Measurements from ENCODE around the gene HPS1.
"Not testable (repeated sequence)": the region's sequence is repeated elsewhere in the genome, so short reads cannot be mapped to it uniquely, and the experiment has no call there.

HPS1 gene

DNA sequence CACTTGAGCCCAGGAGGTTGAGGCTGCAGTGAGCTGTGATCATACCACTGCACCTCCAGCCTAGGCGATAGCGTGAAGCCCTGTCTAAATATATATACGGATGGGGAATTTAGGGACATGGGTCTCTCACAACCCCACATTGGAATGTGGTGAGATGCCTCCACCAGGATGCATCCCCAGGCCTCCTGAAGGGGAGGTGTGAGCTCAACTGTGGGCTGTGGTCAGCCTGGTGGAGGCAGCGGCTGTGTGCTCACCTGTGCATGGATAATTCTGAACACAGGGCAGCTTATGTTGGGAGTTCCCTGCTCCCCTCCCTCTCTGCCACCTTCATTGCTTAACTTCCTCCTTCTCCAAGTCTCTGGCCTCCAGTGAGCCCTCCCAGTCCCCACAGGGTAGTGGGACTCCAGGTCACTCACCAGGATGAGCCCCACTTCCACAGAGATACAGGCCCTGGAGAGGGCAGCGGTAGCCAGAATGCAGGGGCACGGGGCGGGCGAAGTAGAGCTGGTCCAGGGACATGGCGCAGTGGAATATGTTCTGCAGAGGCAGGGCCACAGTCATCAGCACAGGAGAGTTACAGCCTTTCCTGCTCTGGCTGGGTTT lies 62.1 kb downstream of the HPS1 start:
- DNase-seq = no peak

DNA sequence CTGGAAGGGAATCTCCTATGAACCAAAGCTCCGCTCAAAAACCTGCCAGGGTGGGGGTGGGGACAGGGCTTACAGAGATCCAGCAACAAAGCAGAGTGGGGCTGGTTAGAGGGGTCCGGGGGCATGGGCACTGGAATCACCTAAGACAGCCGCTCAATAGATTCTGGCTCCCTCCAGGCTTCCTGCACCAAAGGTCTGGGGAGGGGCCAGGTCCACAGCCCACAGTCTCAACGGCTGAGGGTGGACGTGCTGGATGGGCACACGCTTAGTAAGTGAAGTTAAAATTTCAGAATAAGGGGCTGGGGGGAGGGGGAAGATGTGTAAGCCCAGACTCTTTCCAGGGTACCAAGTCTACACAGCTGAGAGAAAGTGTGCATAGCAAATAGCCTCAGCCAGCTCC lies 62.9 kb downstream of the HPS1 start:
- DNase-seq = no peak

DNA sequence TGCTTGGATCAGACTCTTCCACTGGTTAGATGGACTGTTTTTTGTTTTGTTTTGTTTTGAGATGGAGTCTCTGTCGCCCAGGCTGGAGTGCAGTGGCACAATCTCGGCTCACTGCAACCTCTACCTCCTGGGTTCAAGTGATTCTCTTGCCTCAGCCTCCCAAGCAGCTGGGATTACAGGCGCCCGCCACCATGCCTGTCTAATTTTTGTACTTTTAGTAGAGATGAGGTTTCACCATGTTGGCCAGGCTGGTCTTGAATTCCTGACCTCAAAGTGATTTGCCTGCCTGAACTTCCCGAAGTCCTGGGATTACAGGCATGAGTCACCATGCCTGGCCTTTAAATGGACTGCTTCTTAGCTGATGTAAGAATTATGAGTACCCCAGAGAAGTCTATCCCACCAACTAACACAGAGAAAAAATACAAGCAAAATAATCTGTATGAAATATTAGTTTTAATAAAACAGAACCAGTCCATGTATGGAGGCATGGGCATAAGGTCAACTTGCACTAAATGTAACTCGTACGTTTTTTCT lies 63.5 kb downstream of the HPS1 start:
- DNase-seq = not testable (repeated sequence)

DNA sequence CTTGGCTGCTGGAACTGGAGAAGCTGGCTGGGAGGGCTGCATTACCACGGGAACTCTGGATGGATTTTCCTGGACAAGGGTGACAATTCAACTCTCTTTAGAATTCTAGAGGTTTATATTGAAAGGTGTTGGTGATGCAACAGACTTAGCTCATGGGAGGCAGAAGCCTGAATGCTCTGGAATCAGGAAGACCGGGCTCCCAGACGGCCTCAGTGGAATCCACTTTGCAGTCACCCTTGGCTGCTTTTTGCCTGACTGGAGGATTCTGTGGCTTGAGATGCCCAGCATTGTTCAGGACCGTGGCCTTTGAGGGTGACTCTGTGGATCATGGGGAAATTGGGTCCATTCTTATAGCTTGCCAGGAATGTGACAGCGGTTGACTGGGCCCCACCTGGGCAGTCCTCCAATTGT lies 64.0 kb downstream of the HPS1 start:
- DNase-seq = no peak

DNA sequence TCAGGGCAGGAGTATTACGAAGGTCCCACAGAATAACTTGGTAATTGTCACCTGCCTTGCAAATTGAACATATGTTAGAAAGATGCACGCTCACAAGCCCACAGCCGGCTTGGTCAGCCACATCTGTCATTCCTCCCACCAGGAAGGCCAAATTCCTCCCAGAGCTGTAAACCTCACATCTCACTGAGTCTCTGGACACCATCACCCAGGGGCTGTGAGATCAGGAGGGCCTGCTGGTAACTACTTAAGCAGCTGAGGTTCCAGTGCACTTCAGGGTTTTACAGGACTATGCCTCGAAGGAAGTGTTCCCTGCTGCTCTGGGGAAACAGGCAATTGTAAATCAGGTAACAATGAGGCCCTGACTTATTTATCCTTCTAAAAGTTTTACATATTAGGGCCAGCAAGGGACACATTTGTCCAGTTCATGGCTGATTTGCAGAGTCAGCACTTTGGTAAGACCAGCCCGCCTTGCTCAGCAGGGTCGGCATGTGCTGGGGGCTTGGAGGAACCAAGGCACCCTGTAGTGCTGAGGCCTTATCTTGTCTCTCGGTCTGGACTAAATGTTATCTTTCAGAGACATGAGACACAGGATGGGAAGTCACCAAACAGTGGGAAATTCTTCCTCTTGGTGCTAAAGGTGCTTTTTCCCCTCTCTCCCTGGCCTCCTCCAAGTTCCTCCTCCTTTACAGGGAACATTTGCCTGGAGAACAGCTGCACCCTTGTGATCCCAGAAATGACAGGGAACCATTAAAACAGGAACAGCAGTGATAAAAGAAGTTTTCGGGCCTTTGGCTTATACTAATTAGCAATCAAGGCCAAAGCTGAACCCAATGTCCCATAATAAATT lies 66.0 kb downstream of the HPS1 start:
- no peak for DNase-seq

DNA sequence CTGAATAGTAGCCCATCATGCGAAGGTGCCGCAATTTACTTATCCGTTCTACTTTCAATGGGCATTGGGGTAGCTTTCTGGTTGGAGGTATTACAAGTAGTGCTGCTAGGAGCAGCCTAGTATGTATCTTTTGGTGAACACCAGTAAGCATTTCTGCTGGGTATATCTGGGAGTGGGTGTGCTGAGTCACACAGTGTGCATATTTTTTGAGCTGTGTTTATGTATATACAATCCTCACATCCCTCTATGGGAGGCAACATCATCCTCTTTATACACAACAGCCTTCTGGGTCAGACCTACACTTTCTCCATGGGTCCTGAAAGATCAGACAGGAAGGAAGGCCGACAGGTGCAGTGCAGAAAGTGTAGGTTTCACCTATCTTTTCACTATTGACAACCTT lies 68.0 kb downstream of the HPS1 start:
- DNase-seq = no peak

DNA sequence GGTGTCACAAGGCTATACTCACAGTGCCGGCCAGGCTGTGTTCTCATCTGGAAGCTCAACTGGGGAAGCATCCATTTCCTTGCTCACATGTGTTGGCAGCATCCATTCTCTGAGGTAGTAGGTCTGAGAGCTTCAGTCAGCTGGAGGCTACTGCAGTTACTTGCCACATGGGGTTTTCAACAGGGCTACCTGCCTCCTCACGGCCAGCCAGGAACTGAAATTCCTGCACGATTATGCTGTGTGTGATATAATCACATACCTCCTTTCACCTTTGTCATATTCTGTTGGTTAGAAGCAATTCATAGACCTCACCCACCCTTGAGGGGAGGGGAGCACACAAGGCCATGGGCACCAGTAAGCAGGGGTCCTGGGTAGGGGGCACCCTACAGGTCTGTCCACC lies 69.2 kb downstream of the HPS1 start:
- no peak for DNase-seq

DNA sequence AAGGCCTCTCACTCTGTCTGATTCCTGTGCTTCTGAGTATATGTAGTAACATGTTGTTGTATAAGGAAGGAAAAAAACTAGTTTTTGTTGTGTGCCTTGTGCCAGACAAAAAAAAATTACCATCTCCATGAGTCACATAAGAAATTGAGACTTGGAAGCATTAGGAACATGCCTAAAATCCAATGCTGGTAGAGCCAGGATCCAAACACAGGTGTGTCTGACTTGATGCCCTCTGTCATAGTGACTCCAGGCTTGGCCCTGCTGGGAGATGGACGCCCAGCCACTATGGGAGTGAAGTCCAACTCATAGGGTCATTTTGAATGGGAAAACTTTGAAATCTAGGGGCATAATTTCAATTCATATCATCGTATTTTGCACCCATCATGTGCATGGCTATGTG lies 69.7 kb downstream of the HPS1 start:
- no peak for DNase-seq

DNA sequence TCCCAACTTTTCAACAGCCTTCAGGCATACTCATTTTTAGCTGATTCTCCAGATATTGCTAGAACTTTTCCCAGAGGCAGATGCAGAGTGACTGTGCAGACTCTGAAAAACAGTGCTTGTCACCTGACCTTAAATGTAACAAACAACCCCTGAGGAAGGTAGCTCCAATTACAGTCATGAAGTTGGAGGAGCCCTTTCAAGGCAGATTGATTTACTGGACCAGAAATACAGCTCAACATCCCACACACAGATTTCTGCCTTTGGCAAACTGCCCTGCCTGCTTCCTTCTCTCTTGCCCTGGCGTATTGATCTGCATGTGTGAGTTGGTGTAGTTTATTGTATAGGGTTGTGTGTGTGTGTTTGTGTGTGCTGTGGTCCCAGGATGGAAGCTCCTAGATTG lies 70.2 kb downstream of the HPS1 start:
- no peak for DNase-seq

DNA sequence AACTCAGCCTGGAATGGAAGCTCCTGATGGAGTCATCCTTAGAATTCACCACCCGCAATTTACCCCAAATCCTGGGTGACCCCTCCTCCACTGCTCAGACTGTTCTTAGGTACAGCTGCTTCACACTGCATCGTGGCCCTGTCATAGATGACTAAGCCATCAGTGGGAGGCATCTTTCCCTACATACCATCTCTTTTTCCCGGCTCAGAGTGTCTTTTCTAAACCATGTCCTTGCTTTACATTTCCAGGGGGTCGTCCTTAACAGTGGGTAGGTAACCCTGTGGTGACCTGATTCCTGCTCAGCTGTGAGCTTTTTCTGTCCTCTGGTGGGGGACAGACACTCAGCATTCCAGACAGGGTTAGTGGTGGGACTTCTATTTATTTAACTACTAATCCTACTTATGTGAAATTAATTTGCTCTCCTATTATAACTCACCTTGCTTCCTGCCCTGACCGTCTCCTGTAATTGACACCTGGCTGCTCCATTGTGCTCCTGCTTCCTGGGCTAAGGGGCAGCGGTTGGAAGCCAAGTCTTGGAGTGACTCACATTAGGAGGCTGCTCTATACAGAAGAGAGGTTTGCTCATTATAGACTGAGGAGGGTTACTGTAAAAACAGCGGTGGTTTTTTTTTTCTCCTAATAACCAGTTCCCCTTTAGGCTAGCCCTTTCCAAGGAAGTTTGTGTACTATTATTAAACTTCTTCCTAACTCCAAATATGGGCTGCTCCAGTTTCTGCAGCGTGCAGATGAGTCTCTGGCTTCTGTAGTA lies 72.3 kb downstream of the HPS1 start:
- no peak for DNase-seq

DNA sequence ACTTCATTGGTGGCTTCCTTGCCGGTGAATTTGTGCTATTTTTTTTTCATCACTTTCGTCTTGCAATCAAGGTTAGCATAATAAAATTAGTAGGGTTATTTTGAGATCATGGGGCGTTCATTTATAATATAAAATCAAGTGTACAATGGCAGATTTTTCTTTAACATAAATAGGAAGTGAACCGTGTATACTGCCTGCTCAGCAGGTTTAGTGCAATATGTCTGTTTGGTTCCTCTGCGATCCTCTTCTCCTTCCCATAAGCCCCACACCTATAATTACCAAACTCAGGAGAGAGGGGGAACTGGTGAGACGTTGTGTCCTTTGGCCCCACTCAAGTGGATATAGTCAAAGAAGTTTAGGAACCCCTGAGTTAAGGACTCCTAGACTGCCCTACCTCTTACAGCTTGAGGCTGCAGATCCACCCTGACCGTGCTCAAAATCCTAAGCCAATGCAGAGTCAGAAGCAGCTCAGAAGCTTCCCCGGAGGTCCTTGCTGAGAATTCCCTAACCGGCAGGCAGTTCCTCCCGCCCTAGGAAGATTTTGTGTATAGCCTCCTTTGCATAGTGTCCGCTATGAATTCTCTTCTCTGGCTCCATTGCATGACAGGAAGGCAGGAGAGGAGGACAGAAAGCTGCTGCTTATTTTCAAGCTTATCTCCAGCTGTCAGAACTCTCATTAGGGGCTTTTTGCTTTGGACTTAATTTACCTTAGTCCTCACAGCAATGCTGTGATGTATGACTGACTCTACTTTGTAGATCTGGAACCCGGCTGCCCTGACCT lies 73.3 kb downstream of the HPS1 start:
- DNase-seq = no peak

DNA sequence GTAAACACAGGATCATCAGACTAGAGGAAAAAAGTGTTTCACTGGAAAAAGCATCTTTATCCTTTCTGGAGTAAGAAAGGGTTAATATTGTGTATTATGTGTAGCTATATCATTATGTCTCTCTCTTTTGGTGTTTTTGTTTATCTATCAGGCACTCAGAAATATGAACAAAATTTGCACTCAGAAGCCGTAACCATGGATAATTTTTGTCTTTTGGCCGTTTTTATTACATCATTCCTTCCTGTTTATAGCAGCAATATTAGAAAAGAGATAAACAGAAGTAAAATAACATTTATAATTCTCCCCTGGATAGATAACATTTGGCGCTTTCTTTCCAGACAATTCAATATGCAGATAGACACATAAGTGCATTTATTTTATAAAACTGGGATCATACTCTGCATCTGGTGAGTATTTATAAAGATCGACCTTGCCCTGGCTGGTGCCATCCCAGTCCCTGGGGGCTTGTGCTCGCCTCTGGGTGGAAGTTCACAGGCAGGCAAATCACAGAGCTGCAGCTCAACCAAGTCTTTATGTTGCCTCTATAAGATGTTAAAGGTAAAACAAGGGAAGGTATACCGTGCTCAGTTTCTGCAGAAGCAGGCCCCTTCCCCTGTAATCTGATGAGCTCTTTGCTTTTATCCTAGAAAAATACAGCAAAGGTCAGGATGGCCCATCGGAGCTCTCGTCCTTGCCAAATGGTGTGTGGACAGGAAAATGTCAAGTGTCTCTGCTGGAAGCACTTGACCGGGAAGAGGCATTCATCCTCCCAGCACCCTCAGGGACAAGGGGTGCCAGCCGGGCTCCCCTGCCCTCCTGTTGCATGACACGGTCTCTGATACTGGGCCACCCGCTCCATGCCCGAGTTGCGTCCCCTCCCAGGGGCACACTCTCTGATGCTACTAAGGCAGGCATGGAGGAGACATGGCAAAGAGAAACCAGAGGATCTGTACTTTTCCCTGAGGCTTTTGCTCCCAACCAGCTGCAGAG lies 75.6 kb downstream of the HPS1 start:
- no peak for DNase-seq

DNA sequence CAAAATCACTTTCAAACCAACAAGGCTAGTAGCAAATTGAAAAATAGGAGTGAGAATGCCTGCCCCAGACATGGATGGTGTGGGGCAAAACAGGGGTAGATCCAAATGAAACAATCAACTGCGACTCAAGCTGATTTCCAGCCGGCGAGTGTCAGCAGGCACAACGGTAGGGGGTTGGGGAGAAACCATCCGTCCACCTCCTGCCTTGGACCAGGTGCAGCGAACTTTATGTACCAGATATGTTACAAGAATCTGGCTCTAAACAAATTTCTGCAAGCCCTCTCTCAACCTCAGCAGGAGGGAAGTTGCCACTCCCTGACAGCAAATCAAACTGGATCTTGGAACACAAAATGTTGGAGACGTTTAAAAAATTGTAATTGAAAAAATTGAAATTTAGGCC lies 76.9 kb downstream of the HPS1 start:
- DNase-seq = no peak

DNA sequence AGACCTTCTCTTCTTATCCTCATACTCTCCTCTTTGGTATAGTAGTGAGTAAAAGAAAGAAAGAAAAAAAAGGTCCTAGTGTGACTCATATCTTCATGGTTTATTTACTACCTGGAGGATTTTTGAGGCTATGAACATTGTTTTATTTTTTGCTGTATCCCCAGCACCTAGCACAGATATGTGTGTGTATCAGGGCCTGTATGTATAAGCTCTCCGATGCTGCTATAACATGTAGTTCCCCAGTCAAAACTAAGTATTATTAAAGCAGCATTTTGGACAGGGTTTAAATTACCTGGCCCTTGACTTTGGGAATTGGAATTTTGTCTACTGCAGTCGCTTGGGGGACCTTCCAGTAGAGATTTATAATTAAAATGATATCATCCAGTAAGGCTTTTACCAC lies 78.1 kb downstream of the HPS1 start:
- DNase-seq = no peak

DNA sequence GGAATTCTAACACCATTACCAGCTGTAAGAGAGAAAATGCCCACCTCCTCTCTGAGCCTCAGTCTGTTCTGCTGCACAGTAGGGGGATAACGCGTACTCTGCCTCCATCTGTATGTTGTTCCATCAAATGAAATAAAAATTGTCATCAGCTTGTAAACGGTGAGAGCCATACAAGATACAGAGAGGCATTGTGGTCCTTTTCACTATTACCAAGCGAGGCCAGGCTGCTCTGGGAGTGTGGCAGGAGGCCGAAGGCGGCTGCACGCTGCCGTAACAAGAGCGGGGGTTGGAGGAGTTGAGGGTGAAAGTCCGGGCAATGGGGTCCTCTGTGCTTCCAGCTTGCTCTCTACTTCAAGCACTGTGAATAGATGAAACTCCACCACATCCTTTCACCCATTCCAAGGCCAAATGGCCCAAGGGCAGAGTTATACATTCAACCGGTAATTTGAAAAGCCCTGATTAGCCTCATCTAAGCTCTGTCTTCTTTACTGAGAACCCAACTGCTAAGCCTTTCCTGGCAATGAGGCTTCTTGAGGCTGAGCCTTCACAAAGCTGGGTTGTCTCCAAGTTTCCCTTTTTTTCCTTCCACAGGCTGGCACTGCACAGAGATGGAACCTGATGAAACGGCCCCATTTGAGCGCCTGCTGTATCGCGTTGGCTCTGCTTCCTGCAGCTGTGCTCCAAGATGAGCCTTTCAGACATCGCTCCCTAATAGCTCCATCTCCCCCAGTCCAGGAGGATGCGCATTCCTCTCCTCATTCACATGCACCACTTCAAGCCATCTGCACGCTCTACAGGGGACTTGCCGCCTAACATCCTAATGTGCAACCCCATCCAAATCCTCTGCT lies 78.9 kb downstream of the HPS1 start:
- no peak for DNase-seq

Measured in activated T-cell treated with anti-CD3 and anti-CD28 coated beads, Interleukin-2, amount 50 U/mL, for 1 hour (primary cell).